Transverse colon (tissue), 1 donor: Measurements from ENCODE around the gene ZBTB7C.

Experiments used
- EP300 ChIP-seq: sonication (generic); formaldehyde crosslinking; IDR thresholded peaks from one replicate; pipeline ENCODE4 v1.6.1; 2017; ENCODE audit warnings: antibody characterized with exemption, low read depth
- POLR2A ChIP-seq: fragments of 450-650 bp; IDR thresholded peaks from one replicate; pipeline ENCODE4 v1.6.1; 2016; ENCODE audit warnings: antibody characterized with exemption, mild to moderate bottlenecking, moderate library complexity

- TF ChIP-seq EP300 (no peak), POLR2A (no peak)
These were observed 21.9 kb downstream of the ZBTB7C start for GRCh38 chr18:48387300-48387699.
